ENCODE data around the gene ZBTB20. TPM values are rescaled to one million over a fixed set of nuclear protein-coding genes. Genes with fewer than 3 reads are reported as not detected.

The ZBTB20 gene
- total RNA-seq, 1 donor from 2014 or later = 62.0 TPM

DNA sequence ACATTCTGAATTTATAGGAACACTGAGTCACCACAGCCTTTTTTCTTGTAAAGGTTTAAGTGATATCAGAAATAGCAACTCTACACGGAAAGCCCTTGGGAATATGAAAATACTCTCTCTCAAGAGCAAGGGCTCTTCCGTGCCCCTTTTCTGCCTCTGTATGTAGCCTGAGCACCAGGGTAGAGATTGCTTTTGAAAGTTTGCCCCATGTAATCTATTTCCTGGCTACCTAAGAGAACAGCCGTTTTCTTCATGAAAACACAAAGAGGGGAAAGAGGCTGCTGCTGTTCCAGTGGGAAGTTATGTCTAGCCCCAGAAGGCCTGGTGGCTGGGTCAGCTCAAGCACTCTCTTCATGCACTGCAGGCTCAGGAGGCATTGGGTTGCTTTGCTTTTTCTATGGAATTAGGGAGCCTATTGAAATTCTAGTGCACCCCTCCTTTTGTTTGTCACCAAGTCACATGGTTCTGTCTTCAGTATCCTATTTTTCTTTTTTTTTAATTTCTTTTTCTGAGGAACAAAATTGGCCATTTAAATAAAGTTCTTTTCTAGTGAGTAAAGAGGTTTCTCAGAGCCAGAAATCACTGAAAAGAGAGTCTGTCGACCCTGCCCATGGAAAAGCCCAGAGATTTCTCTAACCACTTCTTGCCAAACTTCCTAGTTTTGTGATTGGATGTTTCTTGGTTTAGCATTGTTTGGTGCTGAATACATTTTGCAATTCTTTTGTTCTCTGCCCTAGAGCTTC, 813.7 kb downstream of the ZBTB20 start:
- intact Hi-C loops (cut with micrococcal nuclease) = no loop called here
- H3K4me3 ChIP-seq = no peak overlapping the region
- peaks cover 16% of the 10 kb centered on the region for H3K36me3 ChIP-seq
- no peaks in the 10 kb centered on the region for H3K9me3 ChIP-seq (replicated peaks)
- peaks cover 14% of the 10 kb centered on the region for H3K4me1 ChIP-seq
- H3K27ac ChIP-seq (replicated peaks) = no peak overlapping the region
- no peak for DNase-seq
- TF ChIP-seq, protein P1, sequence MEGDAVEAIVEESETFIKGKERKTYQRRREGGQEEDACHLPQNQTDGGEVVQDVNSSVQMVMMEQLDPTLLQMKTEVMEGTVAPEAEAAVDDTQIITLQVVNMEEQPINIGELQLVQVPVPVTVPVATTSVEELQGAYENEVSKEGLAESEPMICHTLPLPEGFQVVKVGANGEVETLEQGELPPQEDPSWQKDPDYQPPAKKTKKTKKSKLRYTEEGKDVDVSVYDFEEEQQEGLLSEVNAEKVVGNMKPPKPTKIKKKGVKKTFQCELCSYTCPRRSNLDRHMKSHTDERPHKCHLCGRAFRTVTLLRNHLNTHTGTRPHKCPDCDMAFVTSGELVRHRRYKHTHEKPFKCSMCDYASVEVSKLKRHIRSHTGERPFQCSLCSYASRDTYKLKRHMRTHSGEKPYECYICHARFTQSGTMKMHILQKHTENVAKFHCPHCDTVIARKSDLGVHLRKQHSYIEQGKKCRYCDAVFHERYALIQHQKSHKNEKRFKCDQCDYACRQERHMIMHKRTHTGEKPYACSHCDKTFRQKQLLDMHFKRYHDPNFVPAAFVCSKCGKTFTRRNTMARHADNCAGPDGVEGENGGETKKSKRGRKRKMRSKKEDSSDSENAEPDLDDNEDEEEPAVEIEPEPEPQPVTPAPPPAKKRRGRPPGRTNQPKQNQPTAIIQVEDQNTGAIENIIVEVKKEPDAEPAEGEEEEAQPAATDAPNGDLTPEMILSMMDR (IDR thresholded peaks at IDR 0.05; ENCODE audit: borderline replicate concordance) = no peak
- H3K27me3 ChIP-seq (ENCODE audit: low read depth) = no peaks in the 10 kb centered on the region

- Histone ChIP-seq H3K4me3 (no peak overlapping the region), H3K4me1 (peaks cover 14% of the 10 kb centered on the region), H3K27me3 (ENCODE audit: low read depth) (no peaks in the 10 kb centered on the region), H3K27ac (replicated peaks) (no peak overlapping the region), H3K9me3 (replicated peaks) (no peaks in the 10 kb centered on the region), H3K36me3 (peaks cover 10% of the 10 kb centered on the region)
- TF ChIP-seq, protein P1 (IDR thresholded peaks at IDR 0.05; ENCODE audit: borderline replicate concordance) = no peak
- intact Hi-C loops (cut with micrococcal nuclease) = no loop called here
- DNase-seq = no peak
These were observed 814.5 kb downstream of the ZBTB20 start for GRCh38 chr3:114332342-114333179.

GRCh38 chr3:114331710-114332109, 815.4 kb downstream of the ZBTB20 start:
- no peaks in the 10 kb centered on the region for H3K9me3 ChIP-seq (replicated peaks)
- no peak overlapping the region for H3K27ac ChIP-seq (replicated peaks)
- H3K36me3 ChIP-seq = peaks cover 10% of the 10 kb centered on the region
- H3K4me3 ChIP-seq = no peak overlapping the region
- DNase-seq = no peak
- intact Hi-C loops (cut with micrococcal nuclease) = no loop called here
- TF ChIP-seq, protein P1 (IDR thresholded peaks at IDR 0.05; ENCODE audit: borderline replicate concordance) = no peak
- peaks cover 14% of the 10 kb centered on the region for H3K4me1 ChIP-seq
- no peaks in the 10 kb centered on the region for H3K27me3 ChIP-seq (ENCODE audit: low read depth)

DNA sequence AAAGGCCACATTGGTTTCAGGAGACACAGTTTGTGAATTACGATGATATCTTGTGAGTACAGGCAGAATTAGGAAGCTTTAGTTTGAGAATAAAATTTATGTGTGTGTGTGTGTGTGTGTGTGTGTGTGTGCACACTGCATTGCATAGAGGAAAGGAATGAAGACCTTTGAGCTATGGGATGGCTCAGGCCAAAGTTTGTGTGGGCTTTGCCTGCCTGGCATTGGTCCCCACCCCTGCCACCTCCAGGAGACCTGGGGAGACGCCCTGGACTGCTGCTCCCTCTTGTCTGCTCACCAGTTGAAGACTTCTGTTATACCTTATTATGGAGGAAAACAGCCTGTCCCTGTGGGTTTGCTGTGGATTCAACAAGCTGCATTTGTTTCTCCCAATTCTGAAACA, 816.1 kb downstream of the ZBTB20 start:
- H3K27ac ChIP-seq (replicated peaks) = no peak overlapping the region
- H3K9me3 ChIP-seq (replicated peaks) = no peaks in the 10 kb centered on the region
- intact Hi-C loops (cut with micrococcal nuclease) = no loop called here
- no peak overlapping the region for H3K4me3 ChIP-seq
- H3K27me3 ChIP-seq (ENCODE audit: low read depth) = no peaks in the 10 kb centered on the region
- H3K36me3 ChIP-seq = peaks cover 10% of the 10 kb centered on the region
- DNase-seq = no peak
- H3K4me1 ChIP-seq = peaks cover 8% of the 10 kb centered on the region
- TF ChIP-seq, protein P1 (IDR thresholded peaks at IDR 0.05; ENCODE audit: borderline replicate concordance) = no peak

DNA sequence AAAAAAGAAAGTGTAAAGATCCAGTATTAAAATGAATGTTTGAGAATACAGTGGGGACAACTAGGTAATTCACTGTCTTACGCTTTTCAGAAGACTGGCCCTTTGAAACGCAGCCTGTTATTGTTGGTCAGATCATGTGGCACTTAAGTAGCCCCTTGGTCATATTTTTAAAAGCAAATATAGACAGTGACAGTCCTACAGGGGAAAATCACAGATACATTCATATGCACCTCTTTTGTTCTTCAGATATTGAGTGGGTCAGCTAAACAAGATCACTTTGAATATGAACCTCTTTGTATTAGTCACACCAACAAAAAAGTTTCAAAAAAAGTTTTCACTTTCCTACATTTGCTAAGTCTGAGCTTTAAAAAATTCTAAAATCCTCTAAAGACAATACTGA, 817.3 kb downstream of the ZBTB20 start:
- Histone ChIP-seq H3K4me3 (no peak overlapping the region), H3K9me3 (replicated peaks) (no peaks in the 10 kb centered on the region), H3K4me1 (no peaks in the 10 kb centered on the region), H3K27ac (replicated peaks) (no peak overlapping the region), H3K36me3 (peaks cover 10% of the 10 kb centered on the region), H3K27me3 (ENCODE audit: low read depth) (no peaks in the 10 kb centered on the region)
- intact Hi-C loops (cut with micrococcal nuclease) = no loop called here
- no peak for DNase-seq
- TF ChIP-seq, protein P1 (IDR thresholded peaks at IDR 0.05; ENCODE audit: borderline replicate concordance) = no peak
